Glutamatergic neuron (in vitro differentiated cells): ENCODE measurements around the gene CSGALNACT2. TPM values are rescaled to one million over a fixed set of nuclear protein-coding genes. Genes with fewer than 3 reads are reported as not detected.

Source experiments
- DNase-seq: peaks from one replicate; pipeline ENCODE4 v3.0.0; 2022
- H3K27ac Mint-ChIP-seq: one replicate; pipeline ENCODE4 v1.8.0; 2020; ENCODE audit warnings: mild to moderate bottlenecking, mixed read lengths, inconsistent platforms; ENCODE audit not compliant: unreplicated experiment
- H3K27me3 Mint-ChIP-seq: one replicate; pipeline ENCODE4 v1.8.0; 2020; ENCODE audit warnings: mild to moderate bottlenecking, moderate library complexity, mixed read lengths, inconsistent platforms; ENCODE audit not compliant: unreplicated experiment
- H3K36me3 Mint-ChIP-seq: one replicate; pipeline ENCODE4 v1.8.0; 2020; ENCODE audit warnings: mild to moderate bottlenecking, mixed read lengths, inconsistent platforms; ENCODE audit not compliant: unreplicated experiment
- H3K4me1 Mint-ChIP-seq: one replicate; pipeline ENCODE4 v1.8.0; 2020; ENCODE audit warnings: mild to moderate bottlenecking, low read depth, mixed read lengths, inconsistent platforms; ENCODE audit not compliant: unreplicated experiment
- H3K4me3 Mint-ChIP-seq: one replicate; pipeline ENCODE4 v1.8.0; 2020; ENCODE audit warnings: mild to moderate bottlenecking, mixed read lengths, inconsistent platforms; ENCODE audit not compliant: unreplicated experiment
- H3K9me3 Mint-ChIP-seq: one replicate; pipeline ENCODE4 v1.8.0; 2020; ENCODE audit warnings: mild to moderate bottlenecking, moderate library complexity, mixed read lengths, inconsistent platforms; ENCODE audit not compliant: unreplicated experiment
- CTCF ChIP-seq: fragments of 200-600 bp; sonication (generic); IDR thresholded peaks from one replicate; pipeline ENCODE4 v1.5.0; 2021; ENCODE audit not compliant: partially characterized antibody, unreplicated experiment
- total RNA-seq: library from RNA; stranded (reverse); fragmentation: NEBNext Ultra II Directional; extraction: Animal tissue kit (Norgen Biotek cat#: 25700); gene quantifications from one replicate; pipeline ENCODE4 v1.2.1, GENCODE V29; 2021; ENCODE audit not compliant: unreplicated experiment

The CSGALNACT2 gene
- total RNA-seq, 1 donor from 2014 or later: 28.3 TPM

DNA sequence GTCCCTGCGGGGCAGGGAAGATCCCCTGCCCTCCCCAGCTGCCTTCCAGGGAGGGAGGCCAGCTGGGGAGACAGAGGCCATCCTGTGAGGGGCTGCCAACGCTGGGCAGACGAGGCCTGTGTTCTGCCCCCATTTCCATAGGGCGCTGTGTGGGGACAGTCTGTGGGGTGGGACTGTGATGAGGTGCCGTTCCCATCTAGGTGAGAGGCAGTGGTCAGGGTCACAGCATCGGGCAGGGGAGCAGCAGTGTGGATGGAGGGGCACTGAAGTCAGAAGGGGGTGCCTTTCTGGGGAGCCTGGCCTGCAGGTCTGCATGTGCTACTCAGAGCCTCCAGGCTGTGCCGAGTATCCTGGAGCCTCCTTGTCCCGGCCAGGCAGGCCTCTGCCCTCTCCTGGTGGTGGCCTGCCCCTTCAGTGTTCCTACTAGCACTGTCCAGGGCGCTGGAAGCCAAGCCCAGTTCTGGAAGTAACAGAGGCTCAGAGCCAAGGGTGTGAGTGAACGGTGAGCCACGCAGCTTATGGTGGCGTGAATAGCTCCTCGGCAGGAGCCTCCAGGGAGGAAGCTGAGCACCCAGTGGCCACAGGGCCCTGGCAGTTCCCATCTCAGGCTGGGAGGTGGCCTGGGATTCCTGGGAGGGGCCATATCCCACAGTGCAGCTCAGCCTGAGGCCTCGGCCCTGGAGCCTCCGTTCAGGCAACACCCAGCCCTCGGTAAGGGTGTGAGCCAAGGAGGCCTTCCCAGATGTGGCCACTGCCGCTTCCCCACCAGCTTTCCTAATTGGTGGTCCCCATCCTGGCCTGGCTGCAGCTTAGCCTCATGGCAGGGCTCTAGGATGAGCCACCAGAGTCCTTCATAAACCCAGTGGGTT, 23.3 kb upstream of the CSGALNACT2 start:
- H3K27ac Mint-ChIP-seq: no peak overlapping the region
- peak; percentile 8 for DNase-seq
- H3K27me3 Mint-ChIP-seq: peaks cover 2% of the 10 kb centered on the region
- no peaks in the 10 kb centered on the region for H3K36me3 Mint-ChIP-seq
- no peak overlapping the region for H3K4me3 Mint-ChIP-seq
- H3K4me1 Mint-ChIP-seq: no peaks in the 10 kb centered on the region
- H3K9me3 Mint-ChIP-seq: peaks cover 3% of the 10 kb centered on the region
- no peak for TF ChIP-seq CTCF

GRCh38 chr10:43115881-43116595, 22.2 kb upstream of the CSGALNACT2 start:
- H3K36me3 Mint-ChIP-seq: no peaks in the 10 kb centered on the region
- H3K9me3 Mint-ChIP-seq: peaks cover 3% of the 10 kb centered on the region
- no peak for TF ChIP-seq CTCF
- no peak overlapping the region for H3K27ac Mint-ChIP-seq
- H3K27me3 Mint-ChIP-seq: peaks cover 2% of the 10 kb centered on the region
- H3K4me3 Mint-ChIP-seq: no peak overlapping the region
- no peaks in the 10 kb centered on the region for H3K4me1 Mint-ChIP-seq
- DNase-seq: no peak

DNA sequence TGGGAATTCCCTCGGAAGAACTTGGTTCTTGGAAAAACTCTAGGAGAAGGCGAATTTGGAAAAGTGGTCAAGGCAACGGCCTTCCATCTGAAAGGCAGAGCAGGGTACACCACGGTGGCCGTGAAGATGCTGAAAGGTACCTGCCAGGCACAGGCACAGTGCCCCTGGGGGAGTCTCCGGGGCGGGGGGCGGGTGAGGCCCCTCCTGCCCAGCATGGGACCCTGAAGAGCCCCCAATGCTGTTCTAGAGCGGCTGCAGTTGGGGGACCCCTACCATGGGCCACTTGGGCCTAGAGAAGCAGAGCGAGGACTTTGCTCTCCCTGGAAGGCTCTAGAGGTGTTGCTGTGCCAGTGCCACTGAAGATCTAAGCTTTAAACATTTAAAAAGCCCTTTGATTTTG, 21.6 kb upstream of the CSGALNACT2 start:
- no peak overlapping the region for H3K27ac Mint-ChIP-seq
- no peak for DNase-seq
- H3K4me3 Mint-ChIP-seq: no peak overlapping the region
- no peaks in the 10 kb centered on the region for H3K36me3 Mint-ChIP-seq
- peaks cover 5% of the 10 kb centered on the region for H3K4me1 Mint-ChIP-seq
- no peak for TF ChIP-seq CTCF
- peaks cover 3% of the 10 kb centered on the region for H3K9me3 Mint-ChIP-seq
- peaks cover 4% of the 10 kb centered on the region for H3K27me3 Mint-ChIP-seq

DNA sequence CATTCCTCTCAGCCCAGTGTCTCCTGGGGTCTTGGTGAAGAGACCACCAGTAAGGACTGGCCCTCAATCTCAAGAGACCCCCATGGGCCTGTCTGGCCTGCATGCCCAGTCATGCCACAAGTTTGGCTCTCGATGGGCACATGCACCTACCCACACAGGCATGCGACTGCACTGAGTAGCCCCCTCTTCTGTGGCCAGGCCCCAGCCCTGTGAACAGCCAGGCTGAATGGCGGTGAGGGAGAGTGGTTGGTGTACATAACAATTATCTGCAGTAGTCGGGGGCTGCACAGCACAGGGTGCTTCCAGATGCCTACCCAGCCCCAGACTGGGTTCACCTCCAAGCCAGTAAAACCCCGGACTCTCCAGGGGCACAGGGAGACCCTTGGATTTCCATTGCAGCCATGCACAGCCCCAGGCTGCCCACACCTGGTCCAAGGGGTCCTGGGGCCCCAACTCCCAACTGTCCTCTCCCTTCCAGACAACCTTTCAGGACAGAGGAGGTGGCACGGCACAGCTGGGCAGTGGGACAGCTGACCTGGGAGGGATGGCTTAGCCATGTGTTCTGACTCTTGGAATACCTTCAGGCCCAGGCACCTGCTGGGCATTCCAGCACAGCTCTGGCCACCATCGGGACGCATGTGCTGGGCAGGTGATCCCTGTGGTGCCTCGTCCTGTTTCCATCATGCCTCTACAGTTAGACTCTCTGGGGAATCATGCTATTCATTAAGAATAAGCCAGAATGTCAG, 21.0 kb upstream of the CSGALNACT2 start:
- Mint-ChIP-seq H3K4me3 (no peak overlapping the region), H3K27me3 (peaks cover 7% of the 10 kb centered on the region), H3K9me3 (peaks cover 3% of the 10 kb centered on the region), H3K4me1 (peaks cover 11% of the 10 kb centered on the region), H3K27ac (no peak overlapping the region), H3K36me3 (no peaks in the 10 kb centered on the region)
- DNase-seq: no peak
- no peak for TF ChIP-seq CTCF
